HAP-1 (cell line): ENCODE results near the gene PCDHGA4.
"Not testable (repeated sequence)": the region's sequence is repeated elsewhere in the genome, so short reads cannot be mapped to it uniquely, and the experiment has no call there.

Experiments used
- DNase-seq, 2 experiments: peaks; one replicate each; pipeline ENCODE4 v3.0.0-alpha.2; 2016 to 2020; ENCODE audit warnings: low spot score in 2 of 2
- H3K27me3 ChIP-seq: fragments of 250-450 bp; sonication (Bioruptor Pico); 2 replicates; pipeline ENCODE4 v1.5.1; 2020; ENCODE audit warnings: low read depth, mild to moderate bottlenecking, moderate library complexity
- H3K36me3 ChIP-seq: fragments of 250-450 bp; sonication (Bioruptor Pico); replicated peaks from 2 replicates; pipeline ENCODE4 v1.5.1; 2020; ENCODE audit warnings: mild to moderate bottlenecking
- H3K4me1 ChIP-seq: fragments of 250-450 bp; sonication (Bioruptor Pico); 2 replicates; pipeline ENCODE4 v1.5.1; 2020; ENCODE audit warnings: mild to moderate bottlenecking
- H3K4me3 ChIP-seq: fragments of 250-450 bp; sonication (Bioruptor Pico); 2 replicates; pipeline ENCODE4 v1.5.1; 2020; ENCODE audit warnings: mild to moderate bottlenecking, moderate library complexity
- H3K9me3 ChIP-seq: fragments of 250-450 bp; sonication (Bioruptor Pico); 2 replicates; pipeline ENCODE4 v1.5.1; 2020; ENCODE audit warnings: mild to moderate bottlenecking, moderate library complexity
- in situ Hi-C: fragments of 300-500 bp; cut with MboI; formaldehyde crosslinking; loops from 3 replicates; pipeline ENCODE4 v1.14.3; 2020; ENCODE audit warnings: low sequenced_read_pairs, inconsistent platforms, mixed read lengths

The PCDHGA4 gene

GRCh38 chr5:141382469-141383294 lies 27.9 kb downstream of the PCDHGA4 start, which contains the start of gene PCDHGA7:
Gene PCDHGA7, plus strand, starts transcription at chr5:141382742. Its CDS starts 158 bp downstream, at chr5:141382900.
- Histone ChIP-seq H3K4me1 (no peaks in the 10 kb centered on the region), H3K4me3 (no peak within 1 kb of the TSS), H3K9me3 (no peaks in the 10 kb centered on the region), H3K27me3 (no peaks in the 10 kb centered on the region), H3K36me3 (no peaks in the 10 kb centered on the region)
- DNase-seq, result no peak
- in situ Hi-C loops, result no loop called here

GRCh38 chr5:141383345-141383744 lies 28.5 kb downstream of the PCDHGA4 start:
- no peaks in the 10 kb centered on the region for H3K9me3 ChIP-seq
- H3K4me3 ChIP-seq, result no peak overlapping the region
- H3K27me3 ChIP-seq, result no peaks in the 10 kb centered on the region
- DNase-seq, result no peak
- no peaks in the 10 kb centered on the region for H3K4me1 ChIP-seq
- in situ Hi-C loops, result no loop called here
- no peaks in the 10 kb centered on the region for H3K36me3 ChIP-seq

- Histone ChIP-seq H3K9me3 (no peaks in the 10 kb centered on the region), H3K27me3 (no peaks in the 10 kb centered on the region)
- in situ Hi-C loops, result no loop called here
Observed at GRCh38 chr5:141384471-141385267, 29.8 kb downstream of the PCDHGA4 start.

GRCh38 chr5:141387557-141388311 lies 32.9 kb downstream of the PCDHGA4 start, which contains the start of gene PCDHGB4:
Gene PCDHGB4, plus strand, starts transcription at chr5:141387698. Its CDS starts 187 bp downstream, at chr5:141387885.
- H3K36me3 ChIP-seq, H3K4me3 ChIP-seq, H3K9me3 ChIP-seq, DNase-seq, H3K27me3 ChIP-seq, in situ Hi-C loops, H3K4me1 ChIP-seq: not testable (repeated sequence)

More at GRCh38 chr5:141384471-141385267, 29.8 kb downstream of the PCDHGA4 start:
- Histone ChIP-seq H3K4me1 (no peaks in the 10 kb centered on the region), H3K4me3 (no peak overlapping the region), H3K36me3 (no peaks in the 10 kb centered on the region)
- DNase-seq, result no peak

GRCh38 chr5:141388661-141389060 lies 33.8 kb downstream of the PCDHGA4 start:
- DNase-seq, result no peak
- Histone ChIP-seq H3K27me3 (no peaks in the 10 kb centered on the region), H3K9me3 (no peaks in the 10 kb centered on the region), H3K4me1 (no peaks in the 10 kb centered on the region), H3K4me3 (no peak overlapping the region), H3K36me3 (no peaks in the 10 kb centered on the region)
- in situ Hi-C loops, result no loop called here

- no peak overlapping the region for H3K4me3 ChIP-seq
- H3K27me3 ChIP-seq, result no peaks in the 10 kb centered on the region
- H3K36me3 ChIP-seq, result no peaks in the 10 kb centered on the region
- H3K9me3 ChIP-seq, result no peaks in the 10 kb centered on the region
- no peaks in the 10 kb centered on the region for H3K4me1 ChIP-seq
- in situ Hi-C loops, result no loop called here
- no peak for DNase-seq
Observed at GRCh38 chr5:141389153-141390042, 34.6 kb downstream of the PCDHGA4 start.

GRCh38 chr5:141392429-141393198 lies 37.8 kb downstream of the PCDHGA4 start, which contains the start of gene PCDHGA8:
Gene PCDHGA8, plus strand, starts transcription at chr5:141392633. Its CDS starts 181 bp downstream, at chr5:141392814.
- no peak for DNase-seq
- Histone ChIP-seq H3K4me1 (no peaks in the 10 kb centered on the region), H3K36me3 (no peaks in the 10 kb centered on the region), H3K4me3 (no peak within 1 kb of the TSS), H3K9me3 (no peaks in the 10 kb centered on the region), H3K27me3 (no peaks in the 10 kb centered on the region)
- in situ Hi-C loops, result no loop called here

- Histone ChIP-seq H3K36me3 (no peaks in the 10 kb centered on the region), H3K27me3 (no peaks in the 10 kb centered on the region), H3K9me3 (no peaks in the 10 kb centered on the region), H3K4me1 (no peaks in the 10 kb centered on the region), H3K4me3 (no peak overlapping the region)
- in situ Hi-C loops, result no loop called here
- DNase-seq, result no peak
Observed at GRCh38 chr5:141393267-141393666, 38.4 kb downstream of the PCDHGA4 start.

- not testable (repeated sequence) for H3K9me3 ChIP-seq
Observed at GRCh38 chr5:141394401-141395187, 39.8 kb downstream of the PCDHGA4 start.

GRCh38 chr5:141397756-141398551 lies 43.1 kb downstream of the PCDHGA4 start, which contains the start of gene PCDHGB5:
Gene PCDHGB5, plus strand, starts transcription at chr5:141397947. Its CDS starts 181 bp downstream, at chr5:141398128.
- H3K4me1 ChIP-seq, H3K9me3 ChIP-seq, H3K4me3 ChIP-seq, H3K27me3 ChIP-seq, H3K36me3 ChIP-seq, in situ Hi-C loops: not testable (repeated sequence)
- DNase-seq, result peak in 1 of 2 experiments; percentile 6

More at GRCh38 chr5:141394401-141395187, 39.8 kb downstream of the PCDHGA4 start:
- in situ Hi-C loops, H3K27me3 ChIP-seq, H3K36me3 ChIP-seq, H3K4me1 ChIP-seq, H3K4me3 ChIP-seq, DNase-seq: not testable (repeated sequence)

- in situ Hi-C loops, result no loop called here
- H3K4me1 ChIP-seq, result no peaks in the 10 kb centered on the region
- DNase-seq, result no peak
- H3K4me3 ChIP-seq, result no peak overlapping the region
- no peaks in the 10 kb centered on the region for H3K36me3 ChIP-seq
- H3K9me3 ChIP-seq, result no peaks in the 10 kb centered on the region
- H3K27me3 ChIP-seq, result no peaks in the 10 kb centered on the region
Observed at GRCh38 chr5:141398608-141399007, 43.8 kb downstream of the PCDHGA4 start.
